Lung (tissue), 12 donors: ENCODE data around the gene ZFYVE21. TPM values are rescaled to one million over a fixed set of nuclear protein-coding genes. Genes with fewer than 3 reads are reported as not detected.

ENCODE experiments used
- ATAC-seq: fragments of 200-7000 bp; cut with Tn5 transposase; one replicate; pipeline ENCODE4 v1.9.1; 2020; ENCODE audit warnings: moderate number of reproducible peaks; ENCODE audit not compliant: insufficient read depth, low FRiP score
- DNase-seq, 3 donors: peaks; one replicate each; pipeline ENCODE4 v3.0.0-alpha.2; 2013 to 2017
- H3K27ac ChIP-seq, 2 donors: one replicate each; pipeline ENCODE4 v1.5.1; 2013; ENCODE audit warnings: mild to moderate bottlenecking in 2 of 2, moderate library complexity in 2 of 2, control low read depth in 1 of 2, inconsistent platforms in 1 of 2, low read depth in 1 of 2, low read length in 1 of 2
- H3K27me3 ChIP-seq, 3 donors: one replicate each; pipeline ENCODE4 v1.5.1; 2013; ENCODE audit warnings: low read length in 2 of 3; ENCODE audit not compliant: control insufficient read depth in 3 of 3, insufficient read depth in 3 of 3
- H3K36me3 ChIP-seq, 4 donors: one replicate each; pipeline ENCODE4 v1.5.1; 2013; ENCODE audit warnings: low read length in 4 of 4, mild to moderate bottlenecking in 1 of 4, moderate library complexity in 1 of 4; ENCODE audit not compliant: control insufficient read depth in 4 of 4, insufficient read depth in 4 of 4
- H3K4me1 ChIP-seq, 5 donors: one replicate each; pipeline ENCODE4 v1.5.1; 2013; ENCODE audit warnings: low read length in 5 of 5, mild to moderate bottlenecking in 2 of 5, moderate library complexity in 1 of 5; ENCODE audit not compliant: control insufficient read depth in 5 of 5, insufficient read depth in 5 of 5
- H3K4me3 ChIP-seq: one replicate; pipeline ENCODE4 v1.5.1; 2013; ENCODE audit warnings: mild to moderate bottlenecking, control low read depth, moderate library complexity
- H3K9ac ChIP-seq, 2 donors: one replicate each; pipeline ENCODE4 v1.5.1; 2013; ENCODE audit warnings: low read length in 2 of 2, control low read depth in 1 of 2; ENCODE audit not compliant: insufficient read depth in 1 of 2
- H3K9me3 ChIP-seq, 4 donors: one replicate each; pipeline ENCODE4 v1.5.1; 2013; ENCODE audit warnings: low read length in 3 of 4, mild to moderate bottlenecking in 1 of 4, moderate library complexity in 1 of 4; ENCODE audit not compliant: control insufficient read depth in 4 of 4, insufficient read depth in 3 of 4
- CTCF ChIP-seq: IDR thresholded peaks from 2 replicates; pipeline ENCODE4 v1.5.1; 2012; ENCODE audit warnings: mild to moderate bottlenecking; ENCODE audit errors: control extremely low read depth, extremely low read depth
- WGBS, 2 donors: extraction: QIAGEN DNeasy Blood & Tissue Kit; methylation state at CpG; one replicate each; pipeline ENCODE4 v1.1.7; 2013; 5-methylcytosine and 5-hydroxymethylcytosine counted together
- polyA plus RNA-seq, 2 donors: library from polyadenylated mRNA; stranded (reverse); fragments of 200-250 nt; gene quantifications; one replicate each; pipeline ENCODE4 v1.2.1, GENCODE V29; 2013
- total RNA-seq, 2 donors: library from RNA; depleted of rRNA in 1 of 2; stranded (reverse); fragments of >200 nt in 1 of 2; gene quantifications; one replicate each; pipeline ENCODE4 v1.2.1, GENCODE V29; 2014 to 2021
- donor health status: control.
- donor health status: control.
- donor health status: Bipolar disorder and iron deficiency.
- donor health status: healthy.
- donor health status: DM: yes; HTN: yes; CAD: no.

Gene ZFYVE21
- total and polyA plus RNA-seq, 4 donors = 39.4 to 68.3 (median 47.5) TPM

GRCh38 chr14:103695296-103696069, 20.1 kb upstream of the ZFYVE21 start:
- Histone ChIP-seq H3K9me3 (no peaks in the 10 kb centered on the region), H3K9ac (no peak overlapping the region), H3K36me3 (peaks cover 10 to 56% (median 29%) of the 10 kb centered on the region in 4 donors), H3K27me3 (no peaks in the 10 kb centered on the region), H3K4me3 (no peak overlapping the region), H3K27ac (no peak overlapping the region), H3K4me1 (peaks cover 0 to 24% (median 17%) of the 10 kb centered on the region in 5 donors)
- TF ChIP-seq CTCF = no peak
- ATAC-seq (no peak), DNase-seq (no peak)
- WGBS, 2 donors = 62 to 82% methylated on average over 14 of the region's 14 CpGs

- DNase-seq (no peak), ATAC-seq (no peak)
- no peak for TF ChIP-seq CTCF
- no peak overlapping the region for H3K9ac ChIP-seq
- H3K27ac ChIP-seq = no peak overlapping the region
- H3K4me3 ChIP-seq = no peak overlapping the region
- no peaks in the 10 kb centered on the region for H3K27me3 ChIP-seq
- WGBS, 2 donors = 58 to 73% methylated on average over 12 to 13 of the region's 13 CpGs
- H3K4me1 ChIP-seq = peaks cover 0 to 24% (median 17%) of the 10 kb centered on the region in 5 donors
- H3K9me3 ChIP-seq = no peaks in the 10 kb centered on the region
- peaks cover 10 to 61% (median 32%) of the 10 kb centered on the region in 4 donors for H3K36me3 ChIP-seq
These were observed 19.6 kb upstream of the ZFYVE21 start for GRCh38 chr14:103696070-103696402.

GRCh38 chr14:103696466-103697071, 19.0 kb upstream of the ZFYVE21 start:
- DNase-seq = peak; percentile 73 to 83 (median 78)
- H3K9me3 ChIP-seq = no peaks in the 10 kb centered on the region
- H3K36me3 ChIP-seq = peaks cover 10 to 64% (median 33%) of the 10 kb centered on the region in 4 donors
- H3K27ac ChIP-seq = peak overlapping the region; percentile 11 to 55
- ATAC-seq = no peak
- H3K27me3 ChIP-seq = no peaks in the 10 kb centered on the region
- peak overlapping the region in 1 of 2 donors; percentile 38 for H3K9ac ChIP-seq
- H3K4me1 ChIP-seq = peaks cover 0 to 24% (median 17%) of the 10 kb centered on the region in 5 donors
- WGBS, 2 donors = 30 to 55% methylated on average over 17 of the region's 17 CpGs
- no peak for TF ChIP-seq CTCF
- no peak overlapping the region for H3K4me3 ChIP-seq
